ENCODE results near the gene VWC2L. TPM values are rescaled to one million over a fixed set of nuclear protein-coding genes. Genes with fewer than 3 reads are reported as not detected.

The VWC2L gene
- total and polyA plus RNA-seq, 2 of the 8 experiments (the other 6 are each of a cell fraction or from before 2014, with no cell fraction given), result not detected

- TF ChIP-seq ASH2L (IDR thresholded peaks at IDR 0.05; ENCODE audit: low read length) (no peak), SIRT6 (IDR thresholded peaks at IDR 0.05; ENCODE audit: low read length) (no peak), SIN3A (conservative IDR thresholded peaks at IDR 0.05 in 1 of 2, IDR thresholded peaks at IDR 0.05 in 1 of 2; ENCODE audit: low read depth in 1 of 2, low read length in 2 of 2) (no peak), SP4 (IDR thresholded peaks at IDR 0.05; ENCODE audit: low read length) (no peak)
Measured at GRCh38 chr2:214550786-214551185, 139.9 kb downstream of the VWC2L start (continued).

Measured in H1 (cell line).